T-helper 2 cell treated with Interferon-gamma antibody and Interleukin-4, amounts not matched to agents 100 ng/mL and 5 ng/mL, for 36 hours (primary cell): ENCODE results near the gene TBC1D22A. TPM values are rescaled to one million over a fixed set of nuclear protein-coding genes. Genes with fewer than 3 reads are reported as not detected.
"Not testable (repeated sequence)": the region's sequence is repeated elsewhere in the genome, so short reads cannot be mapped to it uniquely, and the experiment has no call there.

Source experiments
- intact Hi-C: fragments of 100-400 bp; cut with micrococcal nuclease; formaldehyde crosslinking; loops from one replicate; pipeline ENCODE4 v1.15.1; 2023
- total RNA-seq: library from RNA; stranded (reverse); gene quantifications from 2 replicates; pipeline ENCODE4 v1.2.3, GENCODE V29; 2022

Gene TBC1D22A
- total RNA-seq, 1 donor from 2014 or later: 32.8 TPM

DNA sequence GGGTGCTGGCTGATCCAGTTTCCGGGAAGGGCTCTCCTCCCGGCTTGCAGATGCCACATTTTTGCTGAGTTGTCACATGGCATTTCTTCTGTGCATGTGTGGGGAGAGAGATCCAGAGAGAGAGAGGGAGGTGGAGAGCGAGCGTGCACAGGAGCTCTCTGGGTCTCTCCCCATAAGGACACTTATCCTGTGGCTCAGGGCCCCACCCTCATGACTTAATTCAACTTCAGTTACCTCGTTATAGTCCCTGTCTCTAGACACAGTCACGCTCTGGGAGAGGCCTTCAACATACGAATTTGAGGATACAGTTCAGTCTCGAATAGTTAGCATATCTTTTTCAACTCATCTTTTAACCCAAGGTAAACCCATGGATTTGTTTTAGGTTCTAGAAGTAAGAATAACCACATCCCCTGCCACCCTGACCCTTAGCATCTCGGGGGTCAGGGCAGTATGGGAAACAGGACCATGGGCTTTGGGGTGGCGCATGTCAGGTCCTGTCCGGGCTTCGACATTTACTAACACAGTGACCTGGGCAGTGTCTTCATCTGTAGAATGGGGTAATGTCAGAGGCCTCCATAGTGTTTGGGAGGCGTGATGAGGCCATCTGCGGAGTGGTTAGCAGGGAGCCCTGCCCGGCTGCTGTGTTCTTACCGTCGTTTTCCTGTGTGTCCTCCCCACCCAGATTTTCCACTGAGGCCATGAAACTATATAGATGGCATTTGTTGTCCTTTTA, 46.9 kb downstream of the TBC1D22A start:
- intact Hi-C loops: no loop called here

DNA sequence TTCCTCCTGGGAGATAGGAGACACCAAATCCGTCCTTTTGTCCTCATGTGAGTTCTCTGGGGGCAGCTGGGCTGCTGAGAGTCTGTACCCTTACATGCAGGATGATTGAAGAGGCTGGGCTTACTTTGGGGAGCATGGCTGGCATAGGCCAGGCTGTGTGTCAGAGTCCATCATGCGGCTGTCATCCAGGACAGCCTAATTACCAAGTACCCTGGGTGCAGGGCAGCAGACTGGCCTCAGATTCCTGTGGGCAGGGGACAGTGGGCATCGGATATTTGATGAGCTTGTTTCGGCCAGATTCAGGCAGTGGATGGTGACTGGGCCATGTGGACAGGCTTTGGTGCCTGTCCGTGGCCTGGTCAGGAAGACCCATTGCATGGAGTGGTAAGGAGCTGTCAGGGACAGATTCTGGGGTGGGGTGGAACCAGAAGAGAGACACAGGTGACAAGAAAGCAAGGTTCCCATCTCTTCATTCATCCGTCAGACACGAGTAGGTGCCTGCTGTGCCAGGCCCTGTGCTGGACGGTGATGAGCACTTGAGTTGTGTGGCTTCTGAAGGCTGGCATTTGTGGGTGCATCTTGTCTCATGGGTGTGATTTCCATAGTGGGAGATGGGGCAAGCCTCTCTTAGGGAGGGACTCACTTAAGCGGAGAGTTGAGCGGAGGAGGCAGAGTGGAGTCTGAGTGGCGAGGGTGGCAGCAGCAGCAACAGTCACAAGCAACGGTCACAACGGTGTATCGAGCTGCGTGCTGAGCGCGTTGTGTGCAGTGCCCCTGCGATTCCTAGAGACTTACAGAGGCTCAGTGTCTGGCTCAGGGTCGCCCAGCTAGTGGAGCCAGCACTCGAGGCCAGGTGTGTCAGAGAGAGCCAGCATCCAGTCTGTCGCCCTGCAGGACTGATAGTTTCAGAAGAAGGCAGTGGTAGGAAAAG, 48.7 kb downstream of the TBC1D22A start:
- intact Hi-C loops: no loop called here

- intact Hi-C loops: no loop called here
Observed at GRCh38 chr22:46812034-46812605, 49.7 kb downstream of the TBC1D22A start.

DNA sequence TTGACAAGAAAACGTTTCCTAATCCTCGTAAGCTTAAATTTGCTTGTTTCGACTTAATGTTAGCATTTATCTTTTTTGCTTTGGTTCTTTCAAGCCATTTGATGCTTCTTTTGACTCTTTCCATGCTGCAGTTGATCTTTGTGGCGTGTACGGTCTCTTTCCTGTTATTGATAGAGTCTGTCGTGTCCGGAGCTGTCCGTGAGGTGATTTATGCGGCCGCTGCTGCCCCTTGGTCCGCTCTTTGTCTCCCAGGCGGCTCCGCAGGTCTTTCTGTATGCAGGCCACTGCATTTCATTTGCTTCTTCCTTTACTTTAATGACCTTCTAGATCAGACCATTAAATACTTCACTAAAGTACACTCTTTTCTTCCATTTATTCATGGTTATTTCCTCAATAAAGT, 50.3 kb downstream of the TBC1D22A start:
- intact Hi-C loops: no loop called here

GRCh38 chr22:46813816-46814597, 51.6 kb downstream of the TBC1D22A start:
- intact Hi-C loops: no loop called here

DNA sequence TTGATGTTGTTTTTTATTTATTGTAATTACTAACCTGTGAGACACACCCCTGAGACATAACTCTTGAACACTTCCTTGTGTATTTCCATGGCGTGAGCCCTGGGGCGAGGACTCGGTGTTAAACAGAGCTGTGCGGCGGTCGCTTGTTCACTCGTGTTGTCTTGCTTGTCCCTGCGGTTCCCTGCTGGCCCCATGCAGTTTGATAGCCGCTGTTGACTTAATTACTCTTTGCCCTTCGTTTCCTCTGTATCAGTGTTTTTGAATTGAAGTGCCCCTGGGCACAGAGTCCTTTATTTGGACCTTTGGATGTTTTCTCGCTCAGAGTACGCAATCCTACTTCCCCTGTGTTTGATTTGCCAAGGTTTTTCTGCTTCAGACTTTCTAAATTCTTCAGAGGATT, 52.7 kb downstream of the TBC1D22A start:
- intact Hi-C loops: no loop called here

GRCh38 chr22:46815559-46815895, 53.1 kb downstream of the TBC1D22A start:
- intact Hi-C loops: no loop called here

GRCh38 chr22:46815896-46816731, 53.7 kb downstream of the TBC1D22A start:
- intact Hi-C loops: no loop called here

GRCh38 chr22:46817390-46817789, 54.9 kb downstream of the TBC1D22A start:
- intact Hi-C loops: not testable (repeated sequence)

- intact Hi-C loops: no loop called here
Observed at GRCh38 chr22:46823248-46823647, 60.8 kb downstream of the TBC1D22A start.

DNA sequence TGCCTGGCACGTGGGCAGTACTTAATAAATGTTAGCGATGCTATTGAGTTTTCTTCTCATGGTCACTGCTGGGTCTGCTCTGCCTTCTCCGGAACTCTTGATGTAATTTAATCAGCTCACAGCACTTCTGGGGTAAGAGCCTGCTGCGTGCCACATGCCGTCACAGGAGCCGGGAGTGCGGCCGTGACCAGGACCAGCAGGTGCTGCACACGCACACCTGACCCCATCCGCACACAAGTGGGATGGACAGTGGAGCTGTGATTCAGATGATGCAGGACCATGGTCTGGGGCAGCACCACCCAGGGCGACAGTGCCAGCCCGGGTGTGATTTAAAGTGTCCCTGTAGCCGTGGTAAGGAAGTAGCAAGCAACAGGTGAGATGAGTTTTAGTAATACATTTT, 61.2 kb downstream of the TBC1D22A start:
- intact Hi-C loops: no loop called here

DNA sequence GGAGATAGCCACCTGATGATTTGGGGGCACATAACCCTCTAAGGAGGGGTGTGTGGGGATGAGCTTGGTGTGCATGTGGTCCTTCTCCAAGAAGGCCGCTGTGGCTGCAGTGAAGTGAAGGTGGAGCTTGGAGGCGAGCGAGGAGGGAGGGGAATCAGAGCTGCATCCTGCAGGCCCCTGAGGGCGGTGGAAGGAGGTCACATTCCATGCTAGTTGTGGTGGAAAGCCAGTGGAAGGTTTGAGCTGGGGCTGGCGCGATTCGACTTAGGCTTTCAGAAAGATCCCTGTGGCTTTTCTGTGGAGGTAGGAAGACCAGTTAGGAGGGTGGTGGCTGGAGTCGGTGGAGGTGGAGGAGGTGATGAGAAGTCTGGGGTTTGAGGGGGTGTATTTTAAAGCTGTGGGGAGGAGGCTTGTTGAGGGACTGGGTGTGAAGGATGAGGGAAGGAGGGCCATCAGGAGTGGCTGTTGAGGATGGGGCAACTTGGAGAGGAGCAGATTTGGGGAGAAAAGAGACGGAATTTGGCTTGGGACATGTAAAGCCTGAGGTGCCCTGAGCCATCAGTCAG, 62.0 kb downstream of the TBC1D22A start:
- intact Hi-C loops: no loop called here

DNA sequence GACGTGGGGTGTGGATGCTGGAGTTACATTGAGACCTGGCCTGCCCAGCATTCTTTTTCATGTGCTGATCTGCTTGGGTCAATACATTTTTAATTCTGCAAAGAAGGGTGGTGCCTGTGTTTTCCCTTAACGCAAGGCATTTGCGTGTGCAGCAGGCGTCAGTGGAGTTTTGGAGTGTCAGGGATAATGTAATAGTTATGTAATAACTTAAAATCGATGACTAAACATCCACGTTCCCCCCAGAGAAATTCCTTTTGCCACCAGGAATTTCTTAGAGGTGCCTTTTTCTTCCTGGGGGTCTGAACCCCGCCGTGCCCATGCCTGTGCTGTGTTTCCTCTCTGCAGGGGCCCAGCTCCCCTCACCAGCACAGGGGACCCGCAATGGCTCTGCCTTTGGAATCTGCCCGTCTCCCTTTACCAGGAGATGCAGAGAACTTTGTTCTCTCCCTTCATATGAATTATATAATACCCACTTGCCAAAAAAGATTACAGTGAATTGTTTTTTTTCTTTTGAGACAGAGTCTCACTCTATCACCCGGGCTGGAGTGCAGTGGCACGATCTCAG, 62.6 kb downstream of the TBC1D22A start:
- intact Hi-C loops: no loop called here

- intact Hi-C loops: no loop called here
Observed at GRCh38 chr22:46826438-46827135, 64.1 kb downstream of the TBC1D22A start.

DNA sequence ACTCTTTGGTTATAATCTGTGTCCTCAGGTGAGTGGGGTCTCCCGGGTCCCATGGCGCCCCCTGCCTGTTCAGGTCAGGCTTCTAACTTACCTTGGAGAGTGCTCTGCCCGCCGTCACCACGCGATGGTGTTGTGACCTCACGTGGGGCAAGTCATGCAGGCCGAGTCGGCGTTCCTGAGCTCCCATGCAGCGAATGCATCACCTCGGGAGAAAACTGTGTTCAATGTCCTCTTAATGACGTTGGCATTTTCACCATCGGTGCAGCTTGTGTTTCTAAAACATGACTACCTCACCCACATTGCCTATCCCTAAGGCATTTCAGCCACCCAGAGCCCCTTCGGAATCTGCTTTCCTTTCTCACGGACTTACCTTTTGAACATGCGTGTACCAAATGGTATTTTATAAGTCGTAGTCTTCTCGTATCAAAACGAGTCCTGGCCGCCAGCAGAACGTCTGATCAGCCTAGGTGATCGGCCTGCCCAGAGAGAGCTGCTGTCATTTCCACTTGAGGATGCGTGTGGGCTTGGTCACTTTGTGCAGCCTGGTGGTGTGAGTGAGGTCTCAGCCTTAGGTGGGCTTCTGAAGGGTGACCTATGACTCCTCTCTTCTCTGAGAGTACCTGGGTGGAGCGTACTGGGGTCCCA, 64.8 kb downstream of the TBC1D22A start:
- intact Hi-C loops: no loop called here

- intact Hi-C loops: no loop called here
Observed at GRCh38 chr22:46827781-46828180, 65.3 kb downstream of the TBC1D22A start.

- intact Hi-C loops: no loop called here
Observed at GRCh38 chr22:46828323-46828900, 66.0 kb downstream of the TBC1D22A start.

GRCh38 chr22:46829117-46829891, 66.9 kb downstream of the TBC1D22A start:
- intact Hi-C loops: no loop called here
